ENCODE results near the gene ARFGAP2. TPM values are rescaled to one million over a fixed set of nuclear protein-coding genes. Genes with fewer than 3 reads are reported as not detected.

ARFGAP2 gene
- total and polyA plus RNA-seq, 4 donors, result 51.2 to 140 (median 94.1) TPM

- Histone ChIP-seq H3K4me3 (no peak overlapping the region), H3K36me3 (ENCODE audit: control insufficient read depth in 4 of 4, insufficient read depth in 4 of 4, low read length in 4 of 4) (peaks cover 24 to 54% (median 41%) of the 10 kb centered on the region in 4 donors), H3K9ac (ENCODE audit: insufficient read depth in 1 of 2, low read length in 2 of 2) (no peak overlapping the region), H3K9me3 (ENCODE audit: control insufficient read depth in 4 of 4, insufficient read depth in 3 of 4, low read length in 3 of 4) (no peaks in the 10 kb centered on the region), H3K27ac (ENCODE audit: low read depth in 1 of 2, low read length in 1 of 2) (no peak overlapping the region), H3K27me3 (ENCODE audit: control insufficient read depth in 3 of 3, insufficient read depth in 3 of 3, low read length in 2 of 3) (no peaks in the 10 kb centered on the region), H3K4me1 (ENCODE audit: control insufficient read depth in 5 of 5, insufficient read depth in 5 of 5, low read length in 5 of 5) (peaks cover 0 to 3% (median 0%) of the 10 kb centered on the region in 5 donors)
- no peak for ATAC-seq (ENCODE audit: insufficient read depth, low FRiP score)
- TF ChIP-seq CTCF (IDR thresholded peaks at IDR 0.05; ENCODE audit: control extremely low read depth, extremely low read depth), result no peak
- WGBS, 2 donors, result 96 to 98% methylated on average over 5 of the region's 5 CpGs
- no peak for DNase-seq
These were observed 10.3 kb downstream of the ARFGAP2 start for GRCh38 chr11:47166368-47166767.

- Histone ChIP-seq H3K4me3 (no peak overlapping the region), H3K36me3 (ENCODE audit: control insufficient read depth in 4 of 4, insufficient read depth in 4 of 4, low read length in 4 of 4) (peaks cover 24 to 50% (median 37%) of the 10 kb centered on the region in 4 donors), H3K9me3 (ENCODE audit: control insufficient read depth in 4 of 4, insufficient read depth in 3 of 4, low read length in 3 of 4) (no peaks in the 10 kb centered on the region), H3K9ac (ENCODE audit: insufficient read depth in 1 of 2, low read length in 2 of 2) (no peak overlapping the region), H3K27me3 (ENCODE audit: control insufficient read depth in 3 of 3, insufficient read depth in 3 of 3, low read length in 2 of 3) (no peaks in the 10 kb centered on the region), H3K4me1 (ENCODE audit: control insufficient read depth in 5 of 5, insufficient read depth in 5 of 5, low read length in 5 of 5) (peaks cover 0 to 3% (median 0%) of the 10 kb centered on the region in 5 donors), H3K27ac (ENCODE audit: low read depth in 1 of 2, low read length in 1 of 2) (no peak overlapping the region)
- TF ChIP-seq CTCF (IDR thresholded peaks at IDR 0.05; ENCODE audit: control extremely low read depth, extremely low read depth), result no peak
- ATAC-seq (ENCODE audit: insufficient read depth, low FRiP score) (no peak), DNase-seq (no peak)
- 91 to 93% methylated on average over 16 of the region's 16 CpGs for WGBS, 2 donors
These were observed 11.3 kb downstream of the ARFGAP2 start for GRCh38 chr11:47165253-47165840.

- 78 to 82% methylated on average over 4 of the region's 4 CpGs for WGBS, 2 donors
- peaks cover 0 to 3% (median 0%) of the 10 kb centered on the region in 5 donors for H3K4me1 ChIP-seq (ENCODE audit: control insufficient read depth in 5 of 5, insufficient read depth in 5 of 5, low read length in 5 of 5)
- no peaks in the 10 kb centered on the region for H3K9me3 ChIP-seq (ENCODE audit: control insufficient read depth in 4 of 4, insufficient read depth in 3 of 4, low read length in 3 of 4)
- H3K27me3 ChIP-seq (ENCODE audit: control insufficient read depth in 3 of 3, insufficient read depth in 3 of 3, low read length in 2 of 3), result no peaks in the 10 kb centered on the region
- H3K27ac ChIP-seq (ENCODE audit: low read depth in 1 of 2, low read length in 1 of 2), result no peak overlapping the region
- no peak overlapping the region for H3K9ac ChIP-seq (ENCODE audit: insufficient read depth in 1 of 2, low read length in 2 of 2)
- H3K36me3 ChIP-seq (ENCODE audit: control insufficient read depth in 4 of 4, insufficient read depth in 4 of 4, low read length in 4 of 4), result peaks cover 24 to 47% (median 36%) of the 10 kb centered on the region in 4 donors
- DNase-seq, result no peak
- H3K4me3 ChIP-seq, result no peak overlapping the region
- no peak for TF ChIP-seq CTCF (IDR thresholded peaks at IDR 0.05; ENCODE audit: control extremely low read depth, extremely low read depth)
- no peak for ATAC-seq (ENCODE audit: insufficient read depth, low FRiP score)
These were observed 12.4 kb downstream of the ARFGAP2 start for GRCh38 chr11:47164321-47164720.

GRCh38 chr11:47163898-47164297 is 12.8 kb downstream of the ARFGAP2 start:
- peaks cover 0 to 3% (median 0%) of the 10 kb centered on the region in 5 donors for H3K4me1 ChIP-seq (ENCODE audit: control insufficient read depth in 5 of 5, insufficient read depth in 5 of 5, low read length in 5 of 5)
- 90 to 95% methylated on average over 15 of the region's 15 CpGs for WGBS, 2 donors
- ATAC-seq (ENCODE audit: insufficient read depth, low FRiP score) (no peak), DNase-seq (no peak)
- H3K27me3 ChIP-seq (ENCODE audit: control insufficient read depth in 3 of 3, insufficient read depth in 3 of 3, low read length in 2 of 3), result no peaks in the 10 kb centered on the region
- no peaks in the 10 kb centered on the region for H3K9me3 ChIP-seq (ENCODE audit: control insufficient read depth in 4 of 4, insufficient read depth in 3 of 4, low read length in 3 of 4)
- peaks cover 24 to 47% (median 34%) of the 10 kb centered on the region in 4 donors for H3K36me3 ChIP-seq (ENCODE audit: control insufficient read depth in 4 of 4, insufficient read depth in 4 of 4, low read length in 4 of 4)
- no peak overlapping the region for H3K9ac ChIP-seq (ENCODE audit: insufficient read depth in 1 of 2, low read length in 2 of 2)
- H3K27ac ChIP-seq (ENCODE audit: low read depth in 1 of 2, low read length in 1 of 2), result no peak overlapping the region
- no peak overlapping the region for H3K4me3 ChIP-seq
- TF ChIP-seq CTCF (IDR thresholded peaks at IDR 0.05; ENCODE audit: control extremely low read depth, extremely low read depth), result no peak
